ENCODE data around the gene ZNF280B. TPM values are rescaled to one million over a fixed set of nuclear protein-coding genes. Genes with fewer than 3 reads are reported as not detected.
A peak's percentile ranks its signal among the peaks of the same experiment; 100 is the strongest.

Gene ZNF280B
- total and polyA plus RNA-seq, 2 experiments from 2014 or later: 1.5 to 2.6 TPM

GRCh38 chr22:22464541-22465054, 43.9 kb downstream of the ZNF280B start:
- DNase-seq (ENCODE audit: low spot score): no peak
- H3K27ac ChIP-seq: no peak overlapping the region
- peaks cover 10% of the 10 kb centered on the region for H3K27me3 ChIP-seq
- H4K20me1 ChIP-seq (ENCODE audit: insufficient read depth, poor library complexity, severe bottlenecking): no peaks in the 10 kb centered on the region
- no peaks in the 10 kb centered on the region for H3K9me3 ChIP-seq (ENCODE audit: low read depth)
- no peak overlapping the region for H3K4me2 ChIP-seq
- TF ChIP-seq, protein P1, sequence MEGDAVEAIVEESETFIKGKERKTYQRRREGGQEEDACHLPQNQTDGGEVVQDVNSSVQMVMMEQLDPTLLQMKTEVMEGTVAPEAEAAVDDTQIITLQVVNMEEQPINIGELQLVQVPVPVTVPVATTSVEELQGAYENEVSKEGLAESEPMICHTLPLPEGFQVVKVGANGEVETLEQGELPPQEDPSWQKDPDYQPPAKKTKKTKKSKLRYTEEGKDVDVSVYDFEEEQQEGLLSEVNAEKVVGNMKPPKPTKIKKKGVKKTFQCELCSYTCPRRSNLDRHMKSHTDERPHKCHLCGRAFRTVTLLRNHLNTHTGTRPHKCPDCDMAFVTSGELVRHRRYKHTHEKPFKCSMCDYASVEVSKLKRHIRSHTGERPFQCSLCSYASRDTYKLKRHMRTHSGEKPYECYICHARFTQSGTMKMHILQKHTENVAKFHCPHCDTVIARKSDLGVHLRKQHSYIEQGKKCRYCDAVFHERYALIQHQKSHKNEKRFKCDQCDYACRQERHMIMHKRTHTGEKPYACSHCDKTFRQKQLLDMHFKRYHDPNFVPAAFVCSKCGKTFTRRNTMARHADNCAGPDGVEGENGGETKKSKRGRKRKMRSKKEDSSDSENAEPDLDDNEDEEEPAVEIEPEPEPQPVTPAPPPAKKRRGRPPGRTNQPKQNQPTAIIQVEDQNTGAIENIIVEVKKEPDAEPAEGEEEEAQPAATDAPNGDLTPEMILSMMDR (IDR thresholded peaks at IDR 0.05; ENCODE audit: poor library complexity): no peak
- TF ChIP-seq EZH2phosphoT487 (IDR thresholded peaks at IDR 0.05; ENCODE audit: low read depth, severe bottlenecking, unreplicated experiment) (no peak), EZH2 (IDR thresholded peaks at IDR 0.05; ENCODE audit: borderline replicate concordance) (no peak)
- H3K4me3 ChIP-seq: no peak overlapping the region
- 88% methylated on average over 10 of the region's 11 CpGs for WGBS (ENCODE audit: low lambda C conversion rate, missing lambda C conversion rate)
- no peak overlapping the region for H2AFZ ChIP-seq
- no peaks in the 10 kb centered on the region for H3K79me2 ChIP-seq
- H3K9me2 ChIP-seq (replicated peaks; ENCODE audit: insufficient read depth): no peaks in the 10 kb centered on the region
- H3K4me1 ChIP-seq (ENCODE audit: insufficient read depth): no peaks in the 10 kb centered on the region
- no peaks in the 10 kb centered on the region for H3K36me3 ChIP-seq (replicated peaks; ENCODE audit: insufficient read depth, low read depth)

- no peaks in the 10 kb centered on the region for H4K20me1 ChIP-seq (ENCODE audit: insufficient read depth, poor library complexity, severe bottlenecking)
These were observed 44.5 kb downstream of the ZNF280B start for GRCh38 chr22:22463855-22464540.

DNA sequence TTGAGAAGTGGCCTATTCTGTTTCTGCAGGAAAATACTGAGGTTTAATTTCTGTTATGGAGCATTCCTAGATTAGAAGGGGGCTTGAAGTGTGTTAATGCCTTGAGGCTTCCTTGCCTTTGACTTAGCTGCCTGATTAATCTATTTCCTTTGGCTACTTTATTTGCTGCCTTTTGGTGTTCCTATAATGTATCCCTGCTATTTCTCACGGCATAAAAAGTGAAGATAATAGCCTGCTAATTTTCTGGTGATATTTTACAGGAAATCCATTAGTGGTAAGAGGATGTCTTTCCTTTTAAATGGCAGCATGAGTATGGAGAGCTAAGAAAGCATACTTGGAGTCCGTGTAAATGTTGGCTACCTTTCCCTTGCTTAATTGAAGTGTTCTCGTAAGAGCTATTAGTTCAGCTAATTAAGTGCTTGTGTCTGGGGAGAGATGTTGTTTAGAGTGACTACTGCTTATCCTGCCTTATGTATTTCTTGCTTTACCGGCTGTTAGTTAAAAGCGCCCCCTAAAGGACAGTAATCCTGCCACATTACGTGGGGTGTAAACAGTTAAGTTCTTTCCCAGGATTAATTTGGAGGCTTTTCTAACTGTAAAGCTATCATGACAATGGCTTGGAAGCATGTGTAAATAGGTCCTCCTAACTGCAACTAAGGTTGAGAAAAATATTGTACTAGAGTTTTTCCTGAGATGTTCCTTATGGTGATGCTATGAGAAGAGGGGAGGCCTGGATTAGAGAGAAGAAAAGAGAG, 45.6 kb downstream of the ZNF280B start:
- Histone ChIP-seq H2AFZ (no peak overlapping the region), H3K9me3 (ENCODE audit: low read depth) (no peaks in the 10 kb centered on the region), H3K4me3 (no peak overlapping the region), H3K79me2 (no peaks in the 10 kb centered on the region), H3K36me3 (replicated peaks; ENCODE audit: insufficient read depth, low read depth) (no peaks in the 10 kb centered on the region), H3K9me2 (replicated peaks; ENCODE audit: insufficient read depth) (no peaks in the 10 kb centered on the region), H3K27me3 (peaks cover 10% of the 10 kb centered on the region), H3K4me1 (ENCODE audit: insufficient read depth) (no peaks in the 10 kb centered on the region), H4K20me1 (ENCODE audit: insufficient read depth, poor library complexity, severe bottlenecking) (no peaks in the 10 kb centered on the region), H3K27ac (no peak overlapping the region), H3K4me2 (no peak overlapping the region)
- WGBS (ENCODE audit: low lambda C conversion rate, missing lambda C conversion rate): 47% methylated on average over 6 of the region's 6 CpGs
- TF ChIP-seq EZH2 (IDR thresholded peaks at IDR 0.05; ENCODE audit: borderline replicate concordance) (no peak), EZH2phosphoT487 (IDR thresholded peaks at IDR 0.05; ENCODE audit: low read depth, severe bottlenecking, unreplicated experiment) (no peak)
- TF ChIP-seq, protein P1 (IDR thresholded peaks at IDR 0.05; ENCODE audit: poor library complexity): no peak
- no peak for DNase-seq (ENCODE audit: low spot score)

More at GRCh38 chr22:22463855-22464540, 44.5 kb downstream of the ZNF280B start:
- peak overlapping the region; percentile 52 for H3K4me2 ChIP-seq
- H2AFZ ChIP-seq: no peak overlapping the region
- H3K36me3 ChIP-seq (replicated peaks; ENCODE audit: insufficient read depth, low read depth): no peaks in the 10 kb centered on the region
- no peaks in the 10 kb centered on the region for H3K9me3 ChIP-seq (ENCODE audit: low read depth)
- peaks cover 10% of the 10 kb centered on the region for H3K27me3 ChIP-seq
- TF ChIP-seq, protein P1 (IDR thresholded peaks at IDR 0.05; ENCODE audit: poor library complexity): peak; percentile 75
- TF ChIP-seq EZH2phosphoT487 (IDR thresholded peaks at IDR 0.05; ENCODE audit: low read depth, severe bottlenecking, unreplicated experiment): no peak
- no peaks in the 10 kb centered on the region for H3K4me1 ChIP-seq (ENCODE audit: insufficient read depth)
- H3K27ac ChIP-seq: no peak overlapping the region
- no peaks in the 10 kb centered on the region for H3K9me2 ChIP-seq (replicated peaks; ENCODE audit: insufficient read depth)
- WGBS (ENCODE audit: low lambda C conversion rate, missing lambda C conversion rate): 35% methylated on average over 18 of the region's 18 CpGs
- H3K79me2 ChIP-seq: no peaks in the 10 kb centered on the region
- H3K4me3 ChIP-seq: no peak overlapping the region
- DNase-seq (ENCODE audit: low spot score): peak; percentile 85

Measured in hepatocyte (in vitro differentiated cells).